Middle frontal gyrus (tissue), 1 donor: ENCODE results near the gene CSRNP3.
A peak's percentile ranks its signal among the peaks of the same experiment; 100 is the strongest.

Source experiments
- DNase-seq: peaks from one replicate; pipeline ENCODE4 v3.0.0-alpha.2; 2015; ENCODE audit warnings: low spot score; ENCODE audit errors: extremely low spot score

CSRNP3 gene

DNA sequence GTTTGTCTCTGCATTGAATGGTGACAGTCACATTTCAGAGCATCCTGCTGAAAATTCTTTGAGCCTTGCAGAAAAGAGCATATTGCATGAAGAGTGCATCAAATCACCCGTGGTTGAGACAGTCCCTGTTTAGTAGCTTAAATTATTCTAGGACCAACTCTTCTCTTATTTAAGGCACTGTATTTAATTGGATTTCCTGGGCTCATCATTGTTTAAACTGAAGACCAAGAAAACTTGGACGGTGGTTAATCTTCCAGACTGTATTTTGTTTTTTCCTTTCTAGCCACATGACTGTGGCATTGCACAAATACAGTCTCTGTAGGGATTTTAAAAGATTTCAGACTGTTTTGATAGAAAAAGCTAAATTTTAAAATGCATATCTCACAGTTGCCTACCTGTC, 210.1 kb downstream of the CSRNP3 start:
- no peak for DNase-seq

DNA sequence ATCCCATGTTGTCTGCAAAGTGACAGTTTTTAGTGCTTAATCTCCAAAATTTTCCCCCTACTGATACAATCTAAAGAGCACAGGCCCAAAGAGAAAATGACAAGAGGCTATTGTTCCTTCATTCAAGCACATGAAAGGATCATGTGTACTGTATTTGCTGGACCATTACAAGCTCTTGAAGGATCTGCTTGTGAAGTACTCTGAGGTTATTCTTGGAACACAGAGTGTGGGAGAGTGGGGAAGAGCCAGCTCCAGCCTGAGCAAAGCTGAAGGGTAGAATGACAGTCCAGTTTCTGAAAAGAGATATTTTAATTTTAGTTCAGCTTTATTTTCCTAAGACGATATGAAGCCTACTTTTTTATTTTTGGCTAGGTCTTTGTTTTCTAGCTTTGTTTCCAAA, 212.3 kb downstream of the CSRNP3 start:
- peak; percentile 58 for DNase-seq

DNA sequence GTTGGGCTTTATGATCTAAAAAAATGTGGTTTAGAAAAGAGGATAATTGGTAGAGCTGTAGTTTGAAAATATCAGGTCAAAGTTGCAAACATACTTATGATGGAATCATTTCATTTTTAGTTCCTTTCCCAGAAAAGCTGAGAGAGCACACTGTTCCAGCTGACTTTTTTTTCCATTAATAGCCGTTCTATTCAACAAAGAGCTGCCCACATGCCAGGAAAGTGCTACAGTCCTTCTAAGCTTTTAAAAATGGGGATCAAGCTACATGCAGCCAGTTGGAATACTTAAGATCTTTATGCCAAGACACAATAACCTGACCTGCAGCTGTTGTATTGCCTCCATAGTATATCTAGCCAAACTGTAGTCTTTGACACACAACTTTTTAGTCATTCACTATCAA, 213.0 kb downstream of the CSRNP3 start:
- DNase-seq, result no peak

DNA sequence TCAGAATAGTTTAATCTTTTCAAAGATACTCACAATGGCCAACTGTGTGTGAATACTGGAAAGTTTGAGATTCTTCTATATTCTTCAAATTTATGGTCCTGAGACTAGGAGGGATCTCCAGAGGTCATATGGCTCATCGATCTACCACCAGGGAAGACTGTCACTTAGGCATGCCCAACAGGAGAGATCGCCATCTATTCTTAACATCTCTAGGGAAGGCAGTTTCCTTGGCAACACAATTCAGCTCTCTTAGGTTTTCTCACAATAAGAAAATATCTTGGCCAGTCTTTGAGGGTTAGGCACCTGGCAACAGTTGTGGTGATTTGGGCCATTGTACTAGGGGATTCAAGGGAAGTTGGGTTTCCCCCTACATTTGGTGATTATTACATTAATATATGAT, 217.3 kb downstream of the CSRNP3 start:
- no peak for DNase-seq

DNA sequence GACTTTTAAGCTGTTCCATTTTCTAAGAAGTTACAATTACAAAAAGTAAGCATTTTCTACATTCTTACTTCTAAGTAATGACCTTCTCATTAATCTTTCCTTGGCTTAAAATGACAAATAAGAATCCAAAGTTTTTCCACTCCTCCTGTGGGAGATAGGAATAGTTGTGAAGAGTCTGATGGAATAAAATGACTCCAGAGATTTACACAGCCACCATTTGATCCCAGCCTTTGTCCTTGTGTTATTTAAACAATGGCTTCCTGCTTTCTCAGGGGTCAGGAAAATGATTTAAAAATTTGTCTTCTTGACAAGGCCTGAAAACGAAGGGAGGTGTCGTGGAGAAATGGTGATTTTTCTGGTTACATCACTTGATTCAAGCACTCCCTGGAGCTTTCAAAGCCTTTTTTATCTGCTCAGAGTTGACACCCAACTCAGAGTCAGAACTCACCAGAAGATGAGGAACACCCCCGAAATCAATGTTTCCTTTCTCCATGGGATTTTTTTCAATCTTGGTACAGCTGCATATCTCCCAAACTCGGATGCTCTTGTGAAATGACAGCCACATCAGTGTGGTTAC, 218.0 kb downstream of the CSRNP3 start:
- peak; percentile 2 for DNase-seq

DNA sequence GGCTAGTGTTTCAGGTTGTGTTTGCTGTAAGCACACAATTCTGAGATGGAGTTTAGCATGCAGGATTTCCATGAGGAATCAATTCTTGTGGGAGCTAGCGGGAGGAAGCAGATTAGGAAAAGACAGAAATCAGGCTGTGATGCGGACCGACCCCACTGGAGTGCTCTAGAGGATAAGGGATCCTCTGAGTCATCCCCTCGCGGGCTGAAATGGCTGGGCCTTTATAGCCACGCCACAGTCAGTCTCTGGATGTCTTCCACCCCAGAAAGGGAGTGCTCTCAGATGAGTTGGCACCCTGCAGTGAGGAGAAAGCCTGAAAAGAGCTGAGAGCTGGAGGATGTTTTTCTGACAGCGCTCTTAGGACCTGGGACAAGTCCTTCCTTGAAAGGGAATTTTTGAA, 222.1 kb downstream of the CSRNP3 start:
- peak; percentile 18 for DNase-seq

DNA sequence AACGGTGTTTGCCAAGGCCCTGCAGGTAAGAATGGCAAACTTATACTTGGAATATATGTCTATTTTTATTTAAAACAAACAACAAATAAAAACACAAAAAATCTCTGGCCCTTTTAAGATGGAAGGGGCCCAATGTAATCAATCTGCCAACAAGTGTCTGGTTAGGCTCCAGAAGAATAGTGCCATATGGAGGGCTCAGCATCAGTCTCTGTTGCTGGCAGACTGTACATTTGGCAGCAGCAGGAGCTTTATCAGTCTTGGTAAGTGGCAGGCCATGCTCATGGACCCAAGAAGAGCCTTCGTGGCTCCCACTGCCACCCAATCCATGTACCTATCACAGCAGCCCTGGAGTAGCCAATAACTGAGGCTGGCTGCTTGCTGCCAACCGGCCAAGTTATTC, 223.4 kb downstream of the CSRNP3 start:
- no peak for DNase-seq

DNA sequence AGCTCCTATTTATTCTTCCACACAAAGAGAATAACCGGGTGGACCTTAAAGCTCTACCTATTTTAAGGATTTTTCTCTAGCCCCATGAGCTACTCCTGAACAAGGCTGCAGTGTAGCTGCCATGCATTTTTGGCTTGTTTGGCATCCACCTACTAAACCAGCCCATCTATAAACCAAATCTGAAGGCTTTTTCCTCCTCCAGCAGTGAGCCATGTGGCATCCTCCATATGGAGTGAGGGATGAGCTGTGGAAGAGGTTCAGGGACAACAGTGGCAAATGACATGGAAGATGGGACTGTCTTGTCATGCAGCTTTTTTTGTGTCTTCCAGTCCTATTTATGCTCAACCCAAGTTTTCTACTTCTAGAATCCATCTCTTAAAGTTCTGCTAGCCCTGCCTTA, 224.3 kb downstream of the CSRNP3 start:
- DNase-seq, result peak; percentile 5

DNA sequence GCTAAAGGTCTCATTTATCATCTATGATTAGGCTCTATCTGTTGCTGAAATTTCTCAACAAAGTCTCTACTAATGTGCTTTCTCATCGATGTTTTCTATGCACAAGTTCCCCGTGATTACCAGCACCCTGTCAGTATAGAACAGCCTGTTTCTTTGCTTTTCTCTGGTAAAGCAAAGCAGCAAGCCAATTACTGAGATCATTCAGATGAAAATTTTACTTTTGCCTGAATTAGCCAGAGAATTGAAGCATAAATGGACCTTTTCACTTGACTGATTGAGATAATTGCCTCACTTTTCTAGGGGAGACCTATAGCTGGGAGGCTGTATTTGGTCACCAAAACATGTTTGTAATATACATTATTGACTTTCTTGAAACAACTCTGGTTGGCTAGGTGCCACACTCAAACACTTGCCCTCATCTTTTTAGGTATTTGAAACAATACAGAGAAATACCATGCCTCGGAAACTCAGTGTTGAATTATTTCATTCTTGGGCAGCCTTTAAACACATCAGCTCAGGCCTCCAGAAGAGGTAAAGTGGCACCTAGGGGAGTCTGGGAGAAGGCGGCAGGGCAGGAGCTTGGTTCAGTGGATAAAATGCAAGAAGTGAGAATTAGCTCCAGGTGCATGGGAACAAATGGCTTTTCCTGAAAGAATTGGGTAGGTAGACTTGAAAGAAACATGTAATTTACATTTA, 228.4 kb downstream of the CSRNP3 start:
- peak; percentile 2 for DNase-seq

DNA sequence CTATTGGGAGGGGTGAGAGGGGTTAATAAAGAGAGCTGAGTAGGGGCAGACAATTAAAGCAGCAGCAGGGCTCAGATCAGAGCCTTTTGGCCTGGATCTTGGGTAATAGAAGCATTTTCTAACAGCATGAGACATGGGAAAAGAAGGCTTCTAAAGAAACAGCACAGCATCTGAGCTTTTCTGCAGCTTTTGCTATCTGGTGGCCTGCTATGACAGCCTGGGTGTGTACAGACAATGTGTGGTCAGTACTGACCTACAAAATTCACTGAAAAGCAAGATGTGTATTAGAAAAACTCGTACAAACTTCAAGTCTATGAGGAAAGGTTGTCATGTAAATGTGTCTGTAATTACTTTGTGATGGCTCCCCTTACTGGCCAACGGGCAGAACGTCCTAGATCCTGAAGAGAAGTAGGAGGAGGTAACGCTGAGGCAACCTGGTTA, 229.0 kb downstream of the CSRNP3 start:
- DNase-seq, result peak; percentile 1

DNA sequence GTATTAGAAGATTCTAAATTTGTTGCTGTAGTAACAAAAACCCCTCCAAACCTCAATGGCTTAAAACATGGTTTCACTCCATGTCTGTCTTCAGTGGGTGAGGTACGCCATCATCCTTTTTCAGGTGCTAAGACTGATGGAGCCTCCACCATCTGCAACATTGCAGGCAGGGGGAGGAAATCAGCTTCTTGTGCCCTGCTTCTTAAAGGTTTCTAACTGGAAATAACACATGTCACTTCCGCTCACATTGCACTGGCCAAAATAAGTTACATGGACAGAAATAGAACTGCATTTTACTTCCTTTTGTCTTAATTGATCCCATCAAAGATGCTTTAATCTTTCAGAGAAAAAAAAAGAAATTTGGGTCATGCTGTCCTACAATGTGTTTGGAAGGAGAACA, 230.4 kb downstream of the CSRNP3 start:
- DNase-seq, result no peak

DNA sequence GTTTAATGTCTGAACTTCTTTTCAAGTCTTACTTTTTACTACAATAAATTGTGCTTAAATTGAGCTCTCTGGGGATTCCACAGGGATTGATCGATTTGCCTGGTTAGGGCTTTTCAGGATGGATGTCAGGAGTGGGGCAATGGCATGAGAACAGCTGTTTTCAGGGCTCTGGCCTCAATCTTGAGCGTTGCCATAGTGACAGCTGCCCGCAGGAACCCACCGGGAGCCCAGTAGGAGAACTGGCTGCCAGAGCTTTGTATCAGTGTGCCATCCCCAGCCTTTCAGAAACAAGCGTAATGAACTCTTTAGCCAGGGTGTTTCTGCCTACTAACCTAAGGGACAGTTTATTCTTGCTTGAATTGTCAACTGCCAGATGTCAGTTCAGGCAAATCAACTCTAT, 231.0 kb downstream of the CSRNP3 start:
- DNase-seq, result no peak

DNA sequence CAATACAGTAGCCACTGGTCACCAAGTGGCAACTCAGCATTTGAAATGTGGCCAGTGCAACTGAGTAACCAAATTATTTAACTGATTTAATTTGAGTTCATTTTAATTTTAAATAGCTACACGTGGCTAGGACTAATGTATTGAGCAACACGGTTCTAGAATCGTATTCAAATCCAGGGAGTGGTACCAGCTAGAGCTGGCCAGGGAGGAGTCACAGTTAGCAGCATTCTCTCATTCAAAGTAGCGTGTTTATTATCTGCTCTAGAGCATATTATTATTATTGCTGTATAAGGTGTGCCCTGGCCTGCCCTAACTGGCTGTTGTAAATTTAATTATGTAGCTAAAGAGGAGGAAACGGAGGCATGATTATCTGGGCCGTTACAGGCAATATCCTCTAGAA, 231.6 kb downstream of the CSRNP3 start:
- no peak for DNase-seq

DNA sequence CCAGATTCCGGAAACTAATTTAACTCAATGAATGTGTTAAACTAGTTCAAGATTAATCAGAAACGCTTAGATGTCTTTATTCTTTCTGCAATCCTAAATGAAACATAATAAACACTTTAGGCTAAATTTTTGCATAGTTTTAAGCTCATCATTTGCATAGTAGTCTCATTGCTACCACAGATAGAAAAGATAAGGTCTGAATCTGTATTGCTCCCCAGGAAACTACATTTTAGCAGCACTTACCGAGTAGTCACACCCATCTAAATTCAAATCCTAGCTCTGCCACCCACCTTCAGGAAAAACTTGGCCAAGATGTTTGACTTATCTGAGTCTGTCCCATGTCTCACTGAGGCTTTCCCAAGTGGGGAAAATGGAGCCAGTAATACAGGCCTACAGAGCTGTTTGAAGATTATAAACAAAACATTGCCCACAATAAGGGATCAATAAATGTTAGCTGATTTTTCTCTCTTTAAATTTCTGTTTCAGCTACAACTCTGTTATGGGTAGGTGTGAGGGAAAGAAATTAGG, 237.5 kb downstream of the CSRNP3 start:
- DNase-seq, result no peak

DNA sequence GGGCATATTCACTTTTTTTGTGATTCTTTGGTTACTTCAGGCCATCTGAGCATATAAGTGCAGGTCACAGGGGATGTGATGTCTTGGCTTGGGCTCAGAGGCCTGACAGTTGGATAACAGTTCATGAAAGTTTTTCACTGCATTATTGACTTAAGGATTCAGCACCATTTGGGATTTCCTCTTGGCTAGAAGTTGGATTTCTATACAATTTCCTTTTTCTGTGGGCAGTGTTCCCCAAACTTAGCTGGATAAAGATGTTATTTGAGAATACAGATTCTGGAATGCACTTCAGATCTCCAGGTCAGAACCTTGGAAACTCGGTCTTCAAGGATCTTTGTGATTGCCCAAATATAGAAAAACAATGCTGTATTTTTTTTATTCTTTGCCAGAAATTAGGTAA, 246.6 kb downstream of the CSRNP3 start:
- no peak for DNase-seq

DNA sequence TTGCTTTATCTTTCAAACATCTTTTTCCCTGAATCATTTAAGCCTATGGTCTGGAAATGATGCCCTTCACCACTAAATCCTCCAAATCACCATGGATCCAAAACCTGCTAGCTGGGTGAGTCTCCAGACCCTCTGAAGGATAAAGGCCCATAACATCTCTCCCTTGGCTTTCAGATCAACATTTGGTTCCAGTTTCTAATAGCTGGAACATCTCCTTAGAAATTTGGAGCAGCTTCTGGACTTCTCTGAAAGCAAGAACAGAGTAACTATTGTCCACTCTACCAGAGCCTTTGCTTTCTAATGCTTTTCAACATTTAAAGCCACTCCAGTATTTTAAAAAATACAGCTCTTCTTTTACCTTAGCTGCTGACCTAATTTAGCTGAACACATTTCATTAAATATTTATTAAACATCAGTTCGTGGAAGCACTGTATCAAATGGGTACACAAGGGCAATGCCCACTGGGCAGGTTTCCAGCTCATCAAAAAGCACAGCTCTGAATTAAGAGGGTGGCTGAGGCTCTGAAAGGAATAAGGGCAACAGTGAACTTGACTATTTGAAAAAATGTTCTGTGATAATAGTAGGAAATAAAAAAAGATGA, 249.2 kb downstream of the CSRNP3 start:
- DNase-seq, result no peak

DNA sequence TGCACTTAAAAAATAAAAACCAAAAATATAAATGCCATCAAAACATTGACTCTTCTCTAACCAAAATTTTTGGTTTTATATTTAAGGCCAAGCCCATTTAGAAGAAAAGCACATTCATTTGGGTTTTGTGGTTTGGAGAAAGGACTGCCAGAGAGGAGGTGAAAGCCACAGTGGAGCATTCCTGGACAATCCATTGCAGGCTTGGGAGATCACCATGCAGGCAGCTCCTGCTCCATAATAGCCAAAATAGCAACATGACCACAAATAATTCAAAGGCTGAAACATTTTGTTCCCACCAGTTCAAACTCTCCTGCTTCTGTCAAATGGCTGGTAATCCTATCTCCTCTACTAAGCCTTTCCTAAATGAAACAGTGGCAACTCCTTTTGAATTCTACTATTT, 251.0 kb downstream of the CSRNP3 start:
- no peak for DNase-seq

DNA sequence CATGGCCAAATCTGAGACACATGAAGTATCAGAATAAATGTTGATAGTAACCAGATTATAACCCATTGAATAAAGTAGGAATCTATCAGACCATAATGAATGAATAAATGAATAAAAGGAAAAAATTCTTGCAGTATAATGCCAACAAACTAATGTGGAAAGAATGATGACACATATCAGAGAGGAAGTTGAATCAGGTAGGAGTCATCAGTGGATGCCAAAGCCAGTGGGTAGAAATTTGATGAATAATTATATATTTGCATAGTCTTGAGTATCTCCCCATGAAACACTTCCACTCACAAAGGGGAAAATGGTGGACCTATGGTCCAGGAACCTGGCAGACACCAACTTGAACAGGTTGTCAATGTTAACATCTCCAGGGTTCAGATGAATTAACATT, 255.9 kb downstream of the CSRNP3 start:
- no peak for DNase-seq
